Right lobe of liver (tissue), 6 donors: ENCODE measurements around the gene TMEM50B. TPM values are rescaled to one million over a fixed set of nuclear protein-coding genes. Genes with fewer than 3 reads are reported as not detected.

Source experiments
- ATAC-seq, 4 donors: fragments of 200-7000 bp; cut with Tn5 transposase; one replicate each; pipeline ENCODE4 v1.9.1; 2020; ENCODE audit warnings: mild to moderate bottlenecking in 4 of 4, moderate library complexity in 4 of 4
- DNase-seq, 3 donors: peaks; one replicate each; pipeline ENCODE4 v3.0.0-alpha.2; 2020
- H3K27ac ChIP-seq, 3 donors: fragments of 200-600 bp; one replicate each; pipeline ENCODE4 v1.8.0; 2022
- H3K27me3 ChIP-seq, 2 donors: fragments of 200-600 bp; one replicate each; pipeline ENCODE4 v1.8.0; 2022
- H3K36me3 ChIP-seq, 4 donors: fragments of 200-600 bp; sonication (generic) in 1 of 4; one replicate each; pipeline versions ENCODE4 v1.5.1 to v1.8.0; 2017 to 2022; ENCODE audit warnings: control low read depth in 1 of 4
- H3K4me1 ChIP-seq, 4 donors: fragments of 200-600 bp; sonication (generic) in 1 of 4; one replicate each; pipeline versions ENCODE4 v1.5.1 to v1.8.0; 2017 to 2022; ENCODE audit warnings: control low read depth in 1 of 4
- H3K4me3 ChIP-seq, 3 donors: fragments of 200-600 bp; one replicate each; pipeline ENCODE4 v1.8.0; 2022
- H3K9me3 ChIP-seq, 4 donors: fragments of 200-600 bp; sonication (generic) in 1 of 4; one replicate each; pipeline versions ENCODE4 v1.5.1 to v1.8.0; 2017 to 2022; ENCODE audit warnings: control low read depth in 1 of 4
- POLR2A ChIP-seq: fragments of 450-650 bp; IDR thresholded peaks from one replicate; pipeline ENCODE4 v1.6.1; 2017; ENCODE audit warnings: antibody characterized with exemption, mild to moderate bottlenecking
- WGBS: methylation state at CpG from one replicate; pipeline ENCODE4 v1.1.6; 2018; ENCODE audit warnings: low coverage, low lambda C conversion rate; ENCODE audit not compliant: insufficient coverage; ENCODE audit errors: missing lambda C conversion rate; 5-methylcytosine and 5-hydroxymethylcytosine counted together
- intact Hi-C, 2 donors: fragments of 100-400 bp; cut with DNase I; formaldehyde crosslinking; loops; one replicate each; pipeline versions ENCODE4 v1.11.2 to v1.14.1; 2022
- long read RNA-seq: library from polyadenylated mRNA; unstranded; transcript quantifications from one replicate; pipeline ENCODE4 v2.0.0, GENCODE V29; 2019
- total RNA-seq, 6 experiments: library from RNA; depleted of rRNA in 2 of 6; stranded (reverse); fragments of >200 nt in 2 of 6; fragmentation: NEBNext Ultra II Directional in 3 of 6; extraction: Animal tissue kit (Norgen Biotek cat#: 25700) in 3 of 6; gene quantifications; one replicate each; pipeline versions ENCODE4 v1.1.0 to v1.2.4, GENCODE V29; 2016 to 2023
- TF ChIP-seq, protein P1 (sequence below), 4 donors: fragments of 200-600 bp in 3 of 4; fragments of 450-650 bp in 1 of 4; IDR thresholded peaks; one replicate each; pipeline versions ENCODE4 v1.5.1 to v1.8.0; 2016 to 2022; ENCODE audit warnings: antibody characterized with exemption in 4 of 4, mild to moderate bottlenecking in 2 of 4
- donor health status: DM: no; HTN: yes; CAD: no.
- donor health status: DM: no; HTN: no; CAD: no.
- donor health status: DM: no; HTN: no; CAD: no.
- donor health status: DM: no; HTN: yes; CAD: no.
- donor health status: DM: no; HTN: yes; CAD: no.

The TMEM50B gene
- 10 to 100 TPM; 13.0 to 35.4 (median 20.2) TPM for total RNA-seq
- long read RNA-seq, transcript TMEM50B-210 (7 exons, 2,375 nt) = major isoform, 16 of 18 reads
- long read RNA-seq, partial matches to known transcripts = 0 of 18 reads
- long read RNA-seq, other reads (novel, unspliced or antisense) = 2 of 18 reads

DNA sequence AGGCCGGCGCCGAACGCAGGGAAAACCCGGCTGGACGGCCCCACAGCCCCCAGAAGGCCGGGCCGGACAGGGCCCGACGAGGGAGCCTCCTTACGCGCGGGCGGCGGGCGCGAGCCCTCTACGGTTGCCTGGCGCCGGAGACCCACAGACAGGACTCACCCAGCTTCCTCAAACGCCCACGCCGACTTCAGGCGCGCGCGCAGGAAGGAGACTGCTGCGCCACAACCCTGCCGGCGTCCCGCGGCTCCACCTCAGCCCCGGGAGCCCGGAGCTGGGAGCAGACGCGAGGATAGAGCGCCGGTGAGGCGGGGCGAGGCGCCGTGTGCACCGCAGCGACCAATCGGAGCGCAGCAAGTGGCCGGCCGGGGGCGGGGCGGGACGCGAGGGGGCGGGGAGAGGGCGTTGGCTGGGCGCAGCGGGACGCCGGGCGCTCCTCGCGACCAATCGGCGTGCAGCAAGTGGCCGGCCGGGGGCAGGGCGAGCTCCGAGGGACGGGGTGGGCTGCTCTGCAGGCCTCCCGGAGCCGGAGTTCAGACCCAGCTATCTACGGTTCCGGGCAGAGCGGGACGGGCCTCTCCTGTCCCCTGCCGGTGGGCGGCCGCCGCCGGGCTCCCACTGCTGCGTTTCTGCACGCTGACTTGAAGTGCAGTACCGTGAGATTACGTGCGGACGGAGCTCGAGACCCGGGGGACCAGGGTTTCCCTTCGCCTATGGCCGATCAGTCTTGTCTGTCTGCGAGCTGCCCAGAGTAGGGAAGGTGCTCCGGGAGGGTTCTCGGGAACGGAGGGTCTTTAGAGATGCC lies at the start of gene TMEM50B:
Gene TMEM50B (minus strand): TSS at position 296 of the 802 bp plus-strand sequence. CDS start 11,089 bp downstream, outside the sequence.
- H3K9me3 ChIP-seq = no peaks in the 10 kb centered on the region
- ATAC-seq (peak; percentile 93 to 98 (median 96)), DNase-seq (peak; percentile 98)
- H3K4me3 ChIP-seq = peak within 1 kb of the TSS; percentile 95 to 98 (median 97)
- intact Hi-C loops = no loop called here
- TF ChIP-seq, protein P1, sequence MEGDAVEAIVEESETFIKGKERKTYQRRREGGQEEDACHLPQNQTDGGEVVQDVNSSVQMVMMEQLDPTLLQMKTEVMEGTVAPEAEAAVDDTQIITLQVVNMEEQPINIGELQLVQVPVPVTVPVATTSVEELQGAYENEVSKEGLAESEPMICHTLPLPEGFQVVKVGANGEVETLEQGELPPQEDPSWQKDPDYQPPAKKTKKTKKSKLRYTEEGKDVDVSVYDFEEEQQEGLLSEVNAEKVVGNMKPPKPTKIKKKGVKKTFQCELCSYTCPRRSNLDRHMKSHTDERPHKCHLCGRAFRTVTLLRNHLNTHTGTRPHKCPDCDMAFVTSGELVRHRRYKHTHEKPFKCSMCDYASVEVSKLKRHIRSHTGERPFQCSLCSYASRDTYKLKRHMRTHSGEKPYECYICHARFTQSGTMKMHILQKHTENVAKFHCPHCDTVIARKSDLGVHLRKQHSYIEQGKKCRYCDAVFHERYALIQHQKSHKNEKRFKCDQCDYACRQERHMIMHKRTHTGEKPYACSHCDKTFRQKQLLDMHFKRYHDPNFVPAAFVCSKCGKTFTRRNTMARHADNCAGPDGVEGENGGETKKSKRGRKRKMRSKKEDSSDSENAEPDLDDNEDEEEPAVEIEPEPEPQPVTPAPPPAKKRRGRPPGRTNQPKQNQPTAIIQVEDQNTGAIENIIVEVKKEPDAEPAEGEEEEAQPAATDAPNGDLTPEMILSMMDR (IDR thresholded peaks at IDR 0.05) = peak; percentile 42 to 59 (median 49)
- TF ChIP-seq POLR2A = peak; percentile 95
- peak within 1 kb of the TSS; percentile 86 to 94 (median 93) for H3K27ac ChIP-seq
- no peaks in the 10 kb centered on the region for H3K36me3 ChIP-seq
- H3K27me3 ChIP-seq = no peaks in the 10 kb centered on the region
- peaks cover 0 to 12% (median 0%) of the 10 kb centered on the region in 4 donors for H3K4me1 ChIP-seq
- 0% methylated on average over 1 of the region's 93 CpGs for WGBS

DNA sequence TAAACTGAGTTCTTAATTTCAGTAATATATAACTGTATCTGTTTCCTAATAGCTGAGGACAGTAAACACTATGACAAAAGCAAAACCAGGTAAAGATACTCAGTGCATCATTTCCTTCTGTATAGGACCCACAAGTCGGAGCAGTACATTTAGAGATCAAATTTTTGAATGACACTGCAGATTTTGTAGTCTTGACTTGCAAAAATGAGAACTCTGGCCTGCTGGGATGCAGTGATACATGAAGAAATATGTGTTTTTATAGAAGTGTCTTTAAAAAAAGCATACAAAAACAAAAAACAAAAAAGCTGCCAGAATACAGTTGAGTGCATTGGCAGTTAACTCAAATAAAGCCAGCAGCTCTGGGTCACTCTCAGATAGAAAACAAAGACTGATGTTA lies 43.2 kb upstream of the TMEM50B start:
- Histone ChIP-seq H3K27me3 (no peaks in the 10 kb centered on the region), H3K36me3 (peaks cover 0 to 56% (median 21%) of the 10 kb centered on the region in 4 donors), H3K4me1 (no peaks in the 10 kb centered on the region), H3K4me3 (no peak overlapping the region), H3K9me3 (no peaks in the 10 kb centered on the region), H3K27ac (no peak overlapping the region)
- ATAC-seq (no peak), DNase-seq (no peak)
- intact Hi-C loops = no loop called here
- WGBS = 60% methylated on average over 1 of the region's 1 CpG
- TF ChIP-seq, protein P1 (IDR thresholded peaks at IDR 0.05) = no peak
- no peak for TF ChIP-seq POLR2A

DNA sequence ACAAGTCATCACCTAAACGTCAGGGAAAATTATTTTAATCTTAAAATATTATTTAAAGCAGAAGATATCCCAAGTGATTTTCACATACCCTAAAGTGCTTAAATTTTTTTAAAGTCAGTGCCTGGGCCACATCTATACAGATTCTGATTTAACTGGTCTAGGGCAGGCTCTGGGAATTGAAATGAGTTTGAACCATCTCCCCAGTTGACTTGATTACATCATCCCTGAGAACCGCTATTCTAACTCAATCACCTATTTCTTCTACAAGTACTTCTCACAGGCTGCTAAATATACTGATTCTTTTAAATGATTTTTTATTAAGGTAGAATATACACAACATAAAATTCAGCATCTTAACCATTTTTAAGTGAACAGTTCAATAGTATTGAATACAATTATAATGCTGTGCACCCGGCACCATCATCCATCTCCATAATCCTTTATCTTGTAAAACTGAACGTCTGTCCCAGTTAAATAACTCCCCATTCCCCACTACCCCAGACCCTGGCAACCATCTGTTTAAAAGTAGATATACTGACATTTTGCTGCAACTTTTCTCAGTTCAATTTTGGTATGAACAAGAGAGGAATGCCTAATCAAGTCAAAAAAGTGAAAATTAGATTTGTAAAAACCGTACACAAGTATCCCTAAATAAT lies 42.7 kb upstream of the TMEM50B start:
- intact Hi-C loops = no loop called here
- H3K4me3 ChIP-seq = no peak overlapping the region
- WGBS = 87% methylated on average over 5 of the region's 5 CpGs
- no peak overlapping the region for H3K27ac ChIP-seq
- DNase-seq (no peak), ATAC-seq (no peak)
- H3K27me3 ChIP-seq = no peaks in the 10 kb centered on the region
- H3K36me3 ChIP-seq = peaks cover 0 to 55% (median 19%) of the 10 kb centered on the region in 4 donors
- no peak for TF ChIP-seq POLR2A
- no peaks in the 10 kb centered on the region for H3K4me1 ChIP-seq
- H3K9me3 ChIP-seq = no peaks in the 10 kb centered on the region

DNA sequence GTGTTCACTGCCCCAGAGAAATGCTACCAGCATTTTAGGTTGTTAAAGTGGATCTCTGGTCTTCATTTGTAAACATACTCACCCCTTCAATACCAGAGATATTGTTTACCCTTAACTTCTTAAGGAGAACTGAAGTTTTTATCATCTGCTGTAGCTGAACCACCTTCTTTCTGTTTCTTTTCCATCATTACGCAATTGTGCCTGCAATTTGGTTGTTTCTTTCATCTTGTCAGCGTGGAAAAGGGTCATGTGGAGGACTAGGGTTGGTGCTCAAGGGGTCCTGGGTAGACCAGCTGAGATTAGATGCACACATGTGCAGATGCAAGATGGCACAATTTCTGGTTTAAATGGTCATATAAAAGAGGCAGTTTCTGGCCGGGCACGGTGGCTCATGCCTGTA lies 39.1 kb upstream of the TMEM50B start:
- 96% methylated on average over 4 of the region's 4 CpGs for WGBS
- ATAC-seq = no peak
- intact Hi-C loops = no loop called here
- Histone ChIP-seq H3K4me1 (no peaks in the 10 kb centered on the region), H3K36me3 (peaks cover 0 to 66% (median 23%) of the 10 kb centered on the region in 4 donors), H3K27ac (no peak overlapping the region), H3K4me3 (no peak overlapping the region), H3K27me3 (no peaks in the 10 kb centered on the region), H3K9me3 (no peaks in the 10 kb centered on the region)
- TF ChIP-seq POLR2A = no peak
- TF ChIP-seq, protein P1 (IDR thresholded peaks at IDR 0.05) = no peak
- DNase-seq = no peak
